GM18519 (cell line): ENCODE data around the gene FKBP2.

Experiments
- ATAC-seq: cut with Tn5 transposase; IDR thresholded peaks from one replicate; pipeline ENCODE4 v1.9.1; 2021; ENCODE audit warnings: mild to moderate bottlenecking, moderate library complexity; ENCODE audit not compliant: unreplicated experiment, low FRiP score

Gene FKBP2

DNA sequence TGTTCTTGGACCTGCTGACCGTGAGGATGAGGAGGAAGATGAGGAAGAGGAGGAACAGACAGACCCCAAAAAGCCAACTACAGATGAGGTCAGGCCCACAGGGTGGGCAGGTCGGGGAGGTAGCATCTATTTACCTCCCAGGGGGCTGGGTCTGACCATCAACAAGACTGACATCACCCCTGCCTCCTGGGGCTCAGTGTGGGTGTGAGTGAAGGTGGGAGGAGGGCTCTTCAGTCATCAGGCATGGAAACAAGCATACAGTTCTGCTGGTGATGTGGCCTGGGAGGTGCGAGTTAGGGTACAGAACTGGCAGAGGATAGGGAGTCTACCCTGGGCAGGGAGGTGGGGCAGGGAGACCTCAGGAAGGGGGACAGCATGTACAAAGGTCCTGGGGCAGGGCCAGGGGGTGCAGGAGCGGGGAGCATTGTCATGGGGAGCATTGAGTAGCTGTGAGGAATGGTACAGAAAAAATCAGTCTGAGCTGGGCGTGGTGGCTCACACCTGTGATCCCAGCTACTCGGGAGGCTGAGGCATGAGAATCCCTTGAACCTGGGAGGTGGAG lies 19.3 kb downstream of the FKBP2 start:
- no peak for ATAC-seq

DNA sequence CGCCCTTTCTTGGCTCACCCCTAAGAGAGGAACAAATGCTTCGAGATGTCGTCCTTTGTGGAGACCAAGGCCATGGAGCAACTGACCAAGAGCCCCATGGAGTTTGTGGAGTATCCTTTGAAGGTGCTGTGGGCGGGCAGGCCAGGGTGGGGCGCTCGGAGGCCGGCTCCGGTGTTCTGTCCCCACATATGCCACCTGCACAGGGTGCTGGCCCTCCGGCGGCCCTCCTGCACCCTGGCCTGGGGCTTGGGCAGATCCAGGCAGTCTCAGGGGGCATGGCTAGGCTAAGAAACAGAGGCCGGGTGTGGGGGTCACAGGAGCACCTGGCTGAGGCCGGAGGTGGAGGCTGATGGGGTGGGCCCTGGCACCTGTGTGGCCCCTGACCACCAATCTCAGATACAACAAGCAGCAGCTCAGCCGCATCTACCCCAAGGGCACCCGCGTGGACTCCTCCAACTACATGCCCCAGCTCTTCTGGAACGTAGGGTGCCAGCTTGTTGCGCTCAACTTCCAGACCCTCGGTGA lies 20.7 kb downstream of the FKBP2 start:
- ATAC-seq: no peak

DNA sequence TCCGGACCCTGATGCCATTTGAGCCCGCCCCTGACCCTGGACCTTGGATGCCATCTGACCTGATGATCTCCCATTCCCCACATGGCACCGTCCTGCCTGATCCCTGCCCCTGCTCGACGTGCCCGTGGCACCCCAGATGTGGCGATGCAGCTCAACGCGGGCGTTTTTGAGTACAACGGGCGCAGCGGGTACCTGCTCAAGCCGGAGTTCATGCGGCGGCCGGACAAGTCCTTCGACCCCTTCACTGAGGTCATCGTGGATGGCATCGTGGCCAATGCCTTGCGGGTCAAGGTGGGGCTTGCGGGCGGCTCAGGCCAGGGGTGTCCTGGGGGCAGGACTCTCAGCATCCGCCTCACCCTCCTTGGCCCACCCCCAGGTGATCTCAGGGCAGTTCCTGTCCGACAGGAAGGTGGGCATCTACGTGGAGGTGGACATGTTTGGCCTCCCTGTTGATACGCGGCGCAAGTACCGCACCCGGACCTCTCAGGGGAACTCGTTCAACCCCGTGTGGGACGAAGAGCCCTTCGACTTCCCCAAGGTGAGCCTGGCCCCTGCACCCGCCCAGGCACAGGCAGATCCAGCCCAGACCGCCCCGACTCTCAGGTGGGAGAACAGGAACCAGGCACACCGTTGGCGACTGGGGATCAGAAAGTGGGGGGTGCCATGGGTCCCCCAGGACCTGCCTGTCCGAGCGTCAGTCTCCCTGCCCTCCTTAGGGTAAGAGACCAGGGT lies 21.5 kb downstream of the FKBP2 start:
- no peak for ATAC-seq

DNA sequence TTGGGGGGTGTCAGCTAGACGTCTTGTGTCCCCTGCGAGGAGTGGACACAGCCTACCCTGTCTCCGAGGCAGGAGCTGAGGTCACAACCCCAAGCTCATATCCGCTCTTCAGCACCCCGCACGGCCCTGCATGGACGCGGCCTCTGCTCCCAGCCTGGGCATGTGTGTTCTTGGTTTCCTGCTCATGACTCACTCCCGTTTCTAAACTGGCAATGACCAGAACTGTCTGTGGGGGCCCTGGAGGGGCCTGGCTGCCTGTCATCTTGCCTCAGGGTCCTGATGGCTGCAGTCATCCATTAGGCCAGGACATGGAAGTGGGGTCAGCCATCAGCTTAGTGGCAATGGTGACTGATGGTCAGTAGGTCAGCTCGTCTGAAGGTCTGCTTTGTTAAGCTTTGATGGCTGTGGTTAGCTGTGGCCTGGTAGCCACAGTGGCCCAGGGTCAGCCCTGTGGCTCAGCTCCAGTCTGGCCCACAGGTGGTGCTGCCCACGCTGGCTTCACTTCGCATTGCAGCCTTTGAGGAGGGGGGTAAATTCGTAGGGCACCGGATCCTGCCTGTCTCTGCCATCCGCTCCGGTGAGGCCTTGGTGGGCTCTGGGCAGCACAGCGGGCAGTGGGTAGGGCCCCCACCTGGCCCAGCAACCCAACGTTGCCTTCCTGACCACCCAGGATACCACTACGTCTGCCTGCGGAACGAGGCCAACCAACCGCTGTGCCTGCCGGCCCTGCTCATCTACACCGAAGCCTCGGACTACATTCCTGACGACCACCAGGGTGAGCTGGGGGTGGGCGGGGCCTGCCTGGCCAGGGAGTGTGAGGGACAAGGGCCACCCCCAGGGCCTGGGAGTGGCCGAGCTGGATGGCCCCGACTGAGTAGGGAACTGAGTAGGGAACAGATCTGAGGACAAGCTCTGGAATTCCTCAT lies 22.4 kb downstream of the FKBP2 start:
- no peak for ATAC-seq

DNA sequence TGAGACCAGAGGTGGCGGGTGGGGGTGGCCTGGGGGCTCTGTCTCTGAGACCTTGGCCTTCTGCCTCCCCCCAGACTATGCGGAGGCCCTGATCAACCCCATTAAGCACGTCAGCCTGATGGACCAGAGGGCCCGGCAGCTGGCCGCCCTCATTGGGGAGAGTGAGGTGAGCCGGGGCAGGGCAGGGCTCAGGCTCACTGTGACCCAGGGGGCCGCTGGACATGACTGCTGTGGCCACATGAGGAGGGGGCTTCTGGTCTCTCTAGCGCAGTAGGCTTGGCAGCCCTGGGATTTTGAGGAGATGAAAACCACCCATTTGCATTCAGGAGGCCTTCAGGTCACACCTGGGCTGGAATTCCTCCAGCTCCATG lies 23.0 kb downstream of the FKBP2 start:
- no peak for ATAC-seq

DNA sequence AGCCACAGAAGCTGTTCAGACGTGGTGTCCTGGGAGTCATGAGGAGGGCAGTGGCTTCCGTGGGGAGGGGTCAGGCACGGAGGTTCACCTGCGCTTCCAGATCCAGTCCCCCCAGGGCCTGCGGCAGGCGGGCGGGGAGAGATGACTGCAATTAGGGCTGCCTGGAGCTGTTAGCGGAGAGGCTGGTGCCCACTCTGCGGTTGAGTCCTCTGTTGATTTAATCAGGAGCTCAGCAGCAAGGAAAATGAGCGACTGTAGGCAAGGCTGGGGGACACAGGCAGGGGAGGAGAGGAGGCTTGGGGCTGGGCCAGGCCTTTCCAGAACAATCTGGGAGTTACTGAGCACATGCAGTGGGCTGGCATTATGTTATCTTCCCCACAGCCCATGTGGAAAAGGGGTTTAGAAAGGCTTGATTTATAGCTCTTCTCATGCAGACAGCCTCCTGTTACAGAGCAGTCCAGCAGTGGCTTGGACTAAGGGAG lies 23.5 kb downstream of the FKBP2 start:
- ATAC-seq: no peak

DNA sequence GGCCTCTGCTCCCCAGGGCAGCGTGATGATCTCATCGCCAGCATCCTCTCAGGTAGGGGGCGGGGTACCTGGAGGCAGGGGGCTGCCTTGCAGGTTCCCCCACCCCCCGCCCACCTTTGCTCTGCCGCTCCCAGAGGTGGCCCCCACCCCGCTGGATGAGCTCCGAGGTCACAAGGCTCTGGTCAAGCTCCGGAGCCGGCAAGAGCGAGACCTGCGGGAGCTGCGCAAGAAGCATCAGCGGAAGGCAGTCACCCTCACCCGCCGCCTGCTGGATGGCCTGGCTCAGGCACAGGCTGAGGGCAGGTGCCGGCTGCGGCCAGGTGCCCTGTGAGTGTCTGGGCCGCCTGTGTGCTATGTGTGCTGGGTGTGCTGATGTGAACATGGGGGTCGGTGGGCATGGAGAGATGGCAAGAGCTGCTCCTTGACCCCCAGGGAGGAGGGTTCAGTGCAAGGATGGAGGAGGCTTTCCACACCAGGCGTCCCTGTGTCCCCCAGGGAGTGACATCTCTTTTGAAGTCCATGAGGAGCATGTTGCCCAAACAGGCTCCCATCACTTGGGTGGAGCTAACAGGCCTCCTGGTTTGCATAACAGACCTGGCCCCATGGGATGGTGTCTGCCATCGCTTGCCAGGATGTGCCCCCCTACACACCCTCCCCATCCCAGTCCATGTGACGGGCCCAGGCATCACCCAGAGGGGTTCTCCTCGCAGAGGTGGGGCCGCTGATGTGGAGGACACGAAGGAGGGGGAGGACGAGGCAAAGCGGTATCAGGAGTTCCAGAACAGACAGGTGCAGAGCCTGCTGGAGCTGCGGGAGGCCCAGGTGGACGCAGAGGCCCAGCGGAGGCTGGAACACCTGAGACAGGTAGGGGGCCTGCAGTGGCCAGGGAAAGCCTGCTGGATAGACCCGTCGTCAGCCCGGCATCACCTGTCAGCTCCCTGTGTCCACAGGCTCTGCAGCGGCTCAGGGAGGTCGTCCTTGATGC lies 24.6 kb downstream of the FKBP2 start:
- ATAC-seq: no peak

DNA sequence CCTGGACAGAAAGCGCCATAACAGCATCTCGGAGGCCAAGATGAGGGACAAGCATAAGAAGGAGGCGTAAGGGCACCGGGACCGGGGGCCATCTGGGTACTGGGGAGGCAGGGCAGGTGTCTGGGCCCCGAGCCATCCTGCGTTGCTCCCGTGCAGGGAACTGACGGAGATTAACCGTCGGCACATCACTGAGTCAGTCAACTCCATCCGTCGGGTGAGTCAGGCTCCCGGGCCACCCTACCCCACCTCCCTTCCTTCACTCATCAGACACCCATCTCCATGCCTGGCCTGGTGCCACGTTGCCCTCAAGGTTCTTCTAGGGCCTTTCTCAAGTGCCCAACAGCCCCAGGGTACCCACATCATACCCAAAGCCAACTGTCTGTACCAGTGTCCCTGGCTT lies 25.4 kb downstream of the FKBP2 start:
- ATAC-seq: no peak

DNA sequence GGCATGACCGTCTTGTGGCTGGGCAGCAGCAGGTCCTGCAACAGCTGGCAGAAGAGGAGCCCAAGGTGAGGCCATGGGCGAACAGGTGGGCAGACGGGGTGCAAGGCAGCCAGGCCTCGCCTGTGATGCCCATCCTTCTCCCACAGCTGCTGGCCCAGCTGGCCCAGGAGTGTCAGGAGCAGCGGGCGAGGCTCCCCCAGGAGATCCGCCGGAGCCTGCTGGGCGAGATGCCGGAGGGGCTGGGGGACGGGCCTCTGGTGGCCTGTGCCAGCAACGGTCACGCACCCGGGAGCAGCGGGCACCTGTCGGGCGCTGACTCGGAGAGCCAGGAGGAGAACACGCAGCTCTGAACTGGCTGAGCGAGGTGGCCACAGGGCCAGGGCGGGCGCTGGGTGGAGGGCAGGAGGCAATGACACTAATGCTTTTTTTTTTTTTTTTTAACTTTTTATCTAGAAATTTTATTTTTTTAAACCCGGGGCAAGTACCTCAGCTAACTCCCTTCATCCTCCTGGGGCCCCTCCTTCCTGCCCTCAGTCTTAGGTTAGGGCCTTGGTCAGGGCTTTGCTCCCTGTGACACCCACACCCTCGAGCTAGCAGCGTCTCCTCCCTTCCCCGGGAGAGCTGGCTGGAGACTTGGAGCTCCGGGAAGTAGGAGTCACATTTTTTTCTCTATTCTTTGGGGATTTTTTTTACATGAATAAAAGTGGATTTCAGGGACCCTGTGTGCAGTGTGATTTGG lies 26.5 kb downstream of the FKBP2 start:
- ATAC-seq: no peak

DNA sequence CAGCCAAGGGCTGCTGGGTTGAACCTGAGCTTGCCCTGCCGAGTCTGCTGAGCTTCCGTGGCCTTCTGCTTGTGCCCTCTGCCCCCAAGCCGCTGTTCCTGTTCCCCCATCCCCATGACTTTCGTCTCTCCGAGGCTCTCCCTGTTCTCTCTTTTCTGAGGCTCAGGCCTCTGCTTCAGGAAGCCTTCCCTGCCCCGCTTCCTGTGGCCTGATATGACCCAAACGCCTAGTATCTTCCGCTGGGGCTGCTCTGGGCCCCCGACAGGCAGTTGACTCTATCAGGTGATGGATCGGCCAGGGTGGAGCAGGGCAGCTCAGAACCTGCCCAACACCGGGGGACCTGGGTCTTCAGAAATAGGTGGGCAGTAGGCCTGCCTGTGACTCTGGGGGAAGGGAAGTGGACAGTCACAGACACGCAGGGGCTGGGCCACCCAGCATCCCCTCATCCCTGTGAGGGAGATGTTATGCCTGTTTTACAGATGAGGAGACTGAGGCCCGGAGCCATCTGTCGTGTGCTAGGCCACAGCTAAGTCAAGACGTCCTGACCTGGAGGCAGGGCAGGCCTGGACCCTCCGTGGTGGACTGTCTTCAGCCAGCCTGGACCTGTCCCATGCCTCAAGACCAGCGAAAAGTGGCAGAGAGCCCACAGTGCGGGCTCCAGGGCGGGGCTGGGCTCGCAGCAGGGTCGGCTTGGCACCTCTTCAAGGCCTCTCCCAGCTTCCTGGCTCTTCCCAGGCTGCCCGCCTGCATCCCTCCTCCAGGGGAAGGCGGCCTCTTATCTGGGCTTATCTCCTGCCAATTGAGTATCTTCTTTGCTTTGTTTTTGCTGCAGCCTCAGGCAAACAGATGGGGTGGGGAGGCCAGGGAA lies 27.4 kb downstream of the FKBP2 start:
- ATAC-seq: no peak

DNA sequence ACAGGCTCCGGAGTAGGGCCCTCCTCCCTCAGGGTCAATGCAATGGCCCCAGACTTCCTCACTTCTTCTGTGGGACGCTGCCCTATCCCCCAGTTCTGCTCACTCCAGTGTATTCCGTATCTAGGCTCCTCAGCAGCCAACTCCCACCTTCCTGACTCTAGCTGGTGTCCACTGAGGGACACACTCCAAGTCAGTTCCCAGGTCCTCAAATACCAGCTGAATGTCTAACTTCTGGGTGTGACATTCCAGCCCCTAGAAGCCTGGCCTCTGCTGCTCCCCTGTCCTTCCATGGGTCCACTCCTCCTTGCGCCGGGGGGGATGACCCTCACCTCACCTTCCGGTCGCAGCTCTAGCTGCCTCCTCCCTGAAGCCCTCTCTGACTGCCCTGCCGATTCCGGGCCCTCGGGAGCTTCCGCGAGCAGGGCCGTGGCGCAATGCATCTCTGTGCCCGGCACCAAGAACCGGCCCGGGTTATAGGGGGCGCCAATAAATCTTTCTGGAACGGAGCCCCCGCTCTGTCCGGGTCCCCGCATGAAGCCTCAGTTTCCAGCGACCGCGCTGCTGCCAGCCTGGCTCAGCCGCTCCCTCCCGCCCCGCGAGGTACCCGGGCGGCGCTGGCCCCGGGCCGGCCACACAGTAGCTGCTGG lies 28.1 kb downstream of the FKBP2 start:
- ATAC-seq: peak; percentile 11

DNA sequence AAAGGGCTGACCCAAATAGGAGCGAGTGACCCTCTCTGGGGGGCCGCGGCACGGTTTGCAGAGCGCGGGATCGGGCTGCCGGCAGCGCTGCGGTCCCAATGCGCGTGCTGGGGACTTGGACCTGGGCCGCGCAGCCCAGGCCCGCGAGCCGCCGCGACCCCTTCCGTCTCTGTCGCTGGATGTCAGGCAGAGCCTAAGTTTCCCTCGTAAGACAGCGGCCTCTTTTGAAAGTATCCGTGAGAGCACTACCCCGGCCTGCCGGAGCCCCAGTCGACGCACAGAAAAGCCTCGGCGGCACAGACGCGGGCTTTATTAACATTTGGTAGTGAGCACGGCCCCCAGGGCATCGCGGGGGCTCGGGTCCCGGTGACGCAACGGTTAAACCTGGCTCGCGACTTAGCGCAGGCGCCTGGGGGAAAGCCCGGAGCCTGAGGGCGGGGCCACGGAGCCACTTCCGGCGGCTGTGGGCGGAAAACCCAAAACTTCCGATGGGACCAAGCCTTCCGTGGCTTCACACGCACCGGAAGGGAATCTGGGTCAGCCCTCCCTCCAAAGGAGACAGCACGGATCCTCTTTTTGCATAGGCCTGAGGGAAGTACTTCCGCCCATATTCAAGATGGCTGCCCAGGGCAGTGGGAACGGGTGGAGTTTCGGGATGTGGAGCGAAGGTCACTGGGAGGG lies 28.8 kb downstream of the FKBP2 start:
- peak; percentile 44 for ATAC-seq

DNA sequence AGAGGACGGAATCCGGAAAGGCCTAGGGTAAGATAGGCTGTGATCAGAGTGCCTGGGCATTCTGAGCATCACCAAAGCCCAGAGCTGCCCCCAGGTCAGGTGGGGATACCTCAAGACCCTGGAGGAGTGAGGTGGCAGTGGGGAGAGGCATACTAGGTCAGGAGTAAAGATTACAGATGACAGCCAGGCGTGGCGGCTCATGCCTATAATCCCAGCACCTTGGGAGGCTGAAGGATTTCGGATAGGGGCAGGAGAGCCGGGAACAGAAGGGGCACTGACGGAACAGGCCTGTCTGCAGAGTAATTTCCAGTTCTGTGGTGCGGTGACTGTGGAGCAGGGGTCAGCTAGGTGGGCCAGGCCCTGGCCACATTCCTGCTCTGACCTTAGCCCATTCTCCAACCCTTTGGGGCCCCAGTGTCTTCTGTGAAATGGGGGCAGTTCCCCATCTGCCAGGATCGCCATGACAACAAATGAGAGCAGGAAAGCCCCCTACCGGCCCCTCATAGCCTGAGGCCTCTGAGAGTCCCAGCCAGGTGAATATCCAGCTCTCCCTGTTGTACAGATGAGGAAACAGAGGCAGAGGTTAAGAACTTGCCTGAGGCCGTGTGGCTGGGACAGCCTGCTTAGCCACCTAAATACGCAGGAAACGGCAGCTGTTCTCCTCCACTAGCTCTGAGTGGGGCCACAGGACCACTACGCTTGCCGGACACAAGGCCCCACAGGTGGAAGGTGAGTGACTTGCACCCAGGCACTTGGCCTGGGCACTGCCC lies 34.3 kb downstream of the FKBP2 start:
- no peak for ATAC-seq

DNA sequence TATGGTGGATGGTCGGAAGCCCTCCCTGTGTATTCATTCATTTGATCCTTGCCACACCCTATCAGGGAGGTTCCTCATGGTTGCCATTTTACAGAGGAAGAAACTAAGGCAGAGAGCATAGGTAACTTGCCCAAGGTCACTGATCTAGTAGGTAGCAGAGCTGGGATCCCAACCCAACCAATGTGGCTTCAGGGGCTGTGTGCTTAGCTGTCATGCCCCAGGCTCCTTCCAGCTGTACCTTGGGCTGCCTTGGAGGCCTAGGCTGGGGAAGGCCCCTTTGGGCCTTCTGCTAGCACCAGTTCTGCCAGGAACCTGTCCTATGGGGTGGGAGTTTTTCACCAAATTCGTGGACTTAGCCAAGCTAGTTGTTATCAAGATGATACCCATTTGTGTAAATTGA lies 34.9 kb downstream of the FKBP2 start:
- ATAC-seq: no peak

DNA sequence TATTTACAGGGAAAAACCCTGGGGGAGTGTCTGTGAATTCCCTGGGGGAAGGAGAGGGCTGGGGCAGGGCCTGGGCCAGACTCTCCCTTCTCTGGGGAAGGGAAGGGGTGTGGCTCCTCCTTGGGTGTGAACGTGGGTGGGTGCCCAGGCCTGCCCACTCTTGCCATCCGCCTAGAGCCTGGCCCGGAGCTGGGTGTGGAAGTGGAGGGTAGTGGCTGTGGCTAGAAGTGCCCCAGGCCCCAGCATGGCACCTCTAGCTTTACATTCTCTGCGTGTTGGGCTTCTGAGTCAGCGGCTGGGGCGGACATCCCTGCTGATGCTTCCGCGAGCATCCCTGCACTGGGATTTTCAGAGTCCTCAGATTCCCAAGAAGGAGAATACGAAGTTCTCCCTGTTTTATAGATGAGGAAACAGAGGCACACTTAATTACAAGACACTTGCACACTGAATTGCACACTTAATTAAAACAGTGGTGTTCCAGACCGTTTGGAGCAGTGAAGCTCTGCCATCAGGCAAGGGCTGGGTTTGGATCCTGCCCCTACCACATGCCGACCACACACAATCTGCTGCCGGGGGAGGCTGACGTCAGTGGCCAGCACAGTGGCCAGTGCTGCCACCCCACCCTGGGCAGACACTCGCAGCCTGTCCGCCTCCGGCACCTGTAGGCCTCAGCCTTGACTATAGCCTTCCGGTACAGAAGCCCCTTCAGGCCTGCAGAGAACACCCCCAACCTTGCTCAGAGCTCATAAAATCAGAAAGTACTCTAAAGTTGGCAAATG lies 35.9 kb downstream of the FKBP2 start:
- no peak for ATAC-seq
